Smooth muscle cell (in vitro differentiated cells): ENCODE measurements around the gene SLC6A7. TPM values are rescaled to one million over a fixed set of nuclear protein-coding genes. Genes with fewer than 3 reads are reported as not detected.

ENCODE experiments used
- DNase-seq: peaks from one replicate; lab custom pipeline; 2025; ENCODE audit not compliant: unreplicated experiment; lab: John Stamatoyannopoulos, UW
- H2AFZ ChIP-seq: fragments of 200-600 bp; sonication (generic); 2 replicates; pipeline ENCODE4 v1.6.0; 2016; ENCODE audit warnings: antibody characterized with exemption, low read depth, mild to moderate bottlenecking
- H3F3A ChIP-seq: fragments of 200-600 bp; sonication (generic); 2 replicates; pipeline ENCODE4 v1.6.0; 2017; ENCODE audit warnings: antibody characterized with exemption, low read depth
- H3K27ac ChIP-seq: fragments of 200-600 bp; sonication (generic); 2 replicates; pipeline ENCODE4 v1.5.1; 2016; ENCODE audit warnings: low read depth, mild to moderate bottlenecking
- H3K27me3 ChIP-seq: fragments of 200-600 bp; sonication (generic); 2 replicates; pipeline ENCODE4 v1.6.1; 2016; ENCODE audit warnings: low read depth, mild to moderate bottlenecking
- H3K36me3 ChIP-seq: fragments of 200-600 bp; sonication (generic); 2 replicates; pipeline ENCODE4 v1.5.1; 2016; ENCODE audit warnings: low read depth
- H3K4me1 ChIP-seq: fragments of 200-600 bp; sonication (generic); 2 replicates; pipeline ENCODE4 v1.5.1; 2016; ENCODE audit warnings: low read depth
- H3K4me2 ChIP-seq: fragments of 200-600 bp; sonication (generic); 2 replicates; pipeline ENCODE4 v1.6.0; 2016; ENCODE audit warnings: mild to moderate bottlenecking
- H3K4me3 ChIP-seq: fragments of 200-600 bp; sonication (generic); 2 replicates; pipeline ENCODE4 v1.5.1; 2016; ENCODE audit warnings: mild to moderate bottlenecking
- H3K79me2 ChIP-seq: fragments of 200-600 bp; sonication (generic); 2 replicates; pipeline ENCODE4 v1.6.0; 2016; ENCODE audit warnings: low read depth, mild to moderate bottlenecking
- H3K9ac ChIP-seq: fragments of 200-600 bp; sonication (generic); 2 replicates; pipeline ENCODE4 v1.6.0; 2016; ENCODE audit warnings: low read depth
- H3K9me3 ChIP-seq: fragments of 200-600 bp; sonication (generic); replicated peaks from 2 replicates; pipeline ENCODE4 v1.5.1; 2016; ENCODE audit warnings: low read depth
- H4K20me1 ChIP-seq: fragments of 200-600 bp; sonication (generic); 2 replicates; pipeline ENCODE4 v1.6.0; 2016; ENCODE audit warnings: low read depth
- CTCF ChIP-seq: fragments of 200-600 bp; sonication (generic); IDR thresholded peaks from 2 replicates; pipeline ENCODE4 v1.5.1; 2017; ENCODE audit warnings: borderline replicate concordance, mild to moderate bottlenecking, antibody characterized with exemption; ENCODE audit not compliant: insufficient read depth, poor library complexity, severe bottlenecking
- WGBS: methylation state at CpG from one replicate; pipeline ENCODE4 v1.1.7; 2016; ENCODE audit warnings: low lambda C conversion rate; 5-methylcytosine and 5-hydroxymethylcytosine counted together
- polyA plus RNA-seq: library from polyadenylated mRNA; unstranded; fragments of >200 nt; fragmentation: Nextera tagmentation; extraction: Ambion mirVana; gene quantifications from 2 replicates; pipeline ENCODE4 v1.2.1, GENCODE V29; 2016
- total RNA-seq: library from RNA; depleted of rRNA; stranded (reverse); fragments of >200 nt; gene quantifications from 2 replicates; pipeline ENCODE4 v1.2.3, GENCODE V29; 2014

SLC6A7 gene
- total and polyA plus RNA-seq, 2 experiments from 2014 or later: 0.10 TPM; not detected in 1

GRCh38 chr5:150206098-150206778, 16.4 kb downstream of the SLC6A7 start:
- Histone ChIP-seq H3K27ac (no peak overlapping the region), H4K20me1 (no peaks in the 10 kb centered on the region), H3K79me2 (no peaks in the 10 kb centered on the region), H3K27me3 (no peaks in the 10 kb centered on the region), H3K4me3 (no peak overlapping the region), H3K4me2 (no peak overlapping the region), H3K36me3 (no peaks in the 10 kb centered on the region), H3F3A (peaks cover 3% of the 10 kb centered on the region), H3K4me1 (peaks cover 8% of the 10 kb centered on the region), H3K9me3 (no peaks in the 10 kb centered on the region), H3K9ac (no peak overlapping the region), H2AFZ (no peak overlapping the region)
- 89% methylated on average over 6 of the region's 6 CpGs for WGBS
- TF ChIP-seq CTCF: no peak
- no peak for DNase-seq

- H3F3A ChIP-seq: peaks cover 3% of the 10 kb centered on the region
- H3K4me3 ChIP-seq: no peak overlapping the region
- no peaks in the 10 kb centered on the region for H3K9me3 ChIP-seq
- H3K27me3 ChIP-seq: no peaks in the 10 kb centered on the region
- no peak overlapping the region for H3K27ac ChIP-seq
- DNase-seq: no peak
- no peaks in the 10 kb centered on the region for H3K79me2 ChIP-seq
- TF ChIP-seq CTCF: no peak
- no peak overlapping the region for H3K9ac ChIP-seq
- WGBS: 95% methylated on average over 6 of the region's 6 CpGs
- H4K20me1 ChIP-seq: no peaks in the 10 kb centered on the region
- H3K4me1 ChIP-seq: peaks cover 8% of the 10 kb centered on the region
- H3K36me3 ChIP-seq: no peaks in the 10 kb centered on the region
- H3K4me2 ChIP-seq: no peak overlapping the region
- H2AFZ ChIP-seq: no peak overlapping the region
These were observed 16.9 kb downstream of the SLC6A7 start for GRCh38 chr5:150206779-150207115.

GRCh38 chr5:150208187-150209098, 18.6 kb downstream of the SLC6A7 start:
- WGBS: 61% methylated on average over 19 of the region's 19 CpGs
- peaks cover 8% of the 10 kb centered on the region for H3K4me1 ChIP-seq
- no peaks in the 10 kb centered on the region for H4K20me1 ChIP-seq
- H3K27ac ChIP-seq: peak overlapping the region; percentile 86
- H3K4me2 ChIP-seq: peak overlapping the region; percentile 34
- DNase-seq: no peak
- H3K27me3 ChIP-seq: no peaks in the 10 kb centered on the region
- H2AFZ ChIP-seq: no peak overlapping the region
- peaks cover 3% of the 10 kb centered on the region for H3F3A ChIP-seq
- H3K36me3 ChIP-seq: no peaks in the 10 kb centered on the region
- no peaks in the 10 kb centered on the region for H3K79me2 ChIP-seq
- H3K9me3 ChIP-seq: no peaks in the 10 kb centered on the region
- TF ChIP-seq CTCF: no peak
- H3K4me3 ChIP-seq: no peak overlapping the region
- H3K9ac ChIP-seq: peak overlapping the region; percentile 41
